HG03571 (cell line): Measurements from ENCODE around the gene ZNF609.
A peak's percentile ranks its signal among the peaks of the same experiment; 100 is the strongest.

ENCODE experiments used
- ATAC-seq: cut with Tn5 transposase; IDR thresholded peaks from one replicate; pipeline ENCODE4 v1.9.1; 2021; ENCODE audit not compliant: unreplicated experiment

ZNF609 gene

DNA sequence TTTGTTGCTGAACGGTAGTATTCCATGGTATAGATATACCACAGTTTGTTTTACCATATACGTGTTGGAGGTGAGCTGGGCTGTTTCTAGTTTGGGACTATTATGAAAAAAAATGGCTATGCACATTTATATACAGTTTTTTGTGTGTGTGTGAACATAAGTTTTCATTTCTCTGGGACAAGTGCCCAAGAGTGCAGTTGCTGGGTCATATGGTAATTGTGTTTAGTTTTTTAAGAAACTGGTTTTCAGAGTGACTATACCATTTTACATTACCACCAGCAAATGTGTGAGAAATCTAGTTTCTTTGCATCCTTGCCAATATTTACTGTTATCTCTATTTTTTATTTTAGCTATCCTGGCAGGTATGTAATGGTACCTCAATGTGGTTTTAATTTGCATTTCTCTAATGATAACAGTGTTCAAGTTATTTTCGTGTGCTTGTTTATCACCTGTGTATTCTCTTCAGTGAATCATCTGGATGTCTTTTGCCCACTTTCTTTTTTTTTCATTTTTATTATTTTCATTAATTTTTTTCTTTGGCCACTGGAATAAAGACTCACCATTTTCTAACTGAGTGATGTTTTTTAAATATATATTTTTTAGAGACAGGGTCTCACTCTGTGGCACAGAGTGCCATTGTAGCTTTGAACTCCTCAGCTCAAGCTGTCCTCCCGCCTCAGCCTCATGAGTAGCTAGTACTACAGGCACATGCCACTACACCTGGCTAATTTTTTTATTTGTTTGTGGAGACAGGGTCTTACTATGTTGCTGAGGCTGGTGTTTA lies 75.3 kb downstream of the ZNF609 start:
- no peak for ATAC-seq

DNA sequence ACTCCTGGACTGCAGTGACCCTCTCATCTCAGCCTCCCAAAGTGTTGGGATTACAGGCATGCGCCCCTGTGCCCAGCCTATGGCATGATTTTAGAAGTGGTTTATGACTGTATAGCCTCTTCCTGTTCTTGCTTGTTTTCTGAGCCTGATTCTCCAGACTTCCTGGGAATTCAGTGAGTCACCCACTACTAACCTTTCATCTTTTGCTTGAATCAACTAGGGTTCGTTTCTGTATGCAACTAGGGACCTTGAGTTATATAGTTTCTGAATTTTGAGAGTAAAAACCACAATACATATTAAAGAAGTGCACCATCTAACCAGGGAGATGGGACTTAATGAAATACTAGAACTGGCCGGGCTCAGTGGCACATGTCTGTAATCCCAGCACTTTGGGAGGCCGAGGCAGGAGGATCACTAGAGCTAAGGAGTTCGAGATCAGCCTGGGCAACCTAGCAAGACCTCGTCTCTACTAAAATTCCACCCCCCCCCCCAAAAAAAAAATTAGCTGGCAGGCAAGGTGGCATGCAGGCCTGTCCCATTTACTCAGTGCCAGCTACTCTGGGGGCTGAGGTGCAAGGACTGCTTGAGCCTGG lies 76.0 kb downstream of the ZNF609 start:
- no peak for ATAC-seq

DNA sequence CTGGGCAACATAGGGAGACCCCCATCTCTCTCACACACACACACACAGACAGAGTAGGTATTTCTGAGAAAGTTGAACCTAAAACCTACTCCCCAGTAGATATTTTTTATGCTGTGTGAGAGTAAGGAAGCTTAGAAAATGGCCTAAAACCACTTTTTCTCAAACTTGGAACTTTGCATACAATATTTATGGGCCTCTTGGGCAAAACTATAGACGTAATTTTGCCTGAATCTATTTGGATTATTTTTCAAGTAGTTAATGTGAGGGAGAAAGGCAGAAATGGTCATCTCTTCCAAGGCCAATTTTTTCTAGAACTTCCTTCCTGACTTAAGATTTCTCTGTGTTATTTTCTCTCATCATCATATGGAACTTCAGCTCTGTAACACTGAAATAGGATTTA lies 81.7 kb downstream of the ZNF609 start:
- ATAC-seq = no peak

DNA sequence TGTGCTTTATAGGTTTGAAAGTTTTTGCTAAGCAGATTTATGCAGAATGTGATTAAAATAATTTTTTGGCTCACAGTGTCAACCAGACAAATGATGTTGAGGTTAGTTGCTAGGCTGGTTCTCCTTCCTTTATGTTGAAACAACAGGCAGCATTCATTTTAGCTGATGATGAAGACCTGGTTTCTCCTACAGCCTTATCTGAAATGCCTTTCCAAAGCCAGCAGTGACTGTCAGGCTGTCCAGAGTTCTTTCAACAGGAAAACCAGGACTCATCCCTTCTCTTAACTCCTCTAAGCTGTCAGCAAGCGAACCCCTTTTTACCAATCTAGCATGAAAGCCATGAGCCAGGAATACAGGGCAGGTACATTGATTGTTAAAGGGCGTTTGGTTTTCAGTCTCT lies 84.1 kb downstream of the ZNF609 start:
- no peak for ATAC-seq

DNA sequence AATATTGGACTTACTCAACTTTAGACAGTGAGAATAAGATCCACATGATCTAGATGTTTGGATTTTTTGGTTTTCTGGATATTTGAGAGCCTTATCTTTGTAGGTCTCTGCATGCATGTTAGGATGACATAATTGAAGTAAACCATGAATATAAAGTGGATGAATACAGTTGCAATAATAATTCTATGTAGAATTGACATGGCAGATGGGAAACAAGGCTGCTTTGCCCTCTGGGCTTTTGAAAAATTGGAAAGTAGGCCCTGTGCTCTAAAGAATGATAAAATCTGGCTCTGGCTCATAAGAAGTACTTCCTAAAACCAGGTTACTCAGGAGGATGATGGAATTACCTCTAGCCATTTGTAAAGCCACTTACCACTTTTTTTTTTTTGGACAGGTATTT lies 86.9 kb downstream of the ZNF609 start:
- ATAC-seq = no peak

DNA sequence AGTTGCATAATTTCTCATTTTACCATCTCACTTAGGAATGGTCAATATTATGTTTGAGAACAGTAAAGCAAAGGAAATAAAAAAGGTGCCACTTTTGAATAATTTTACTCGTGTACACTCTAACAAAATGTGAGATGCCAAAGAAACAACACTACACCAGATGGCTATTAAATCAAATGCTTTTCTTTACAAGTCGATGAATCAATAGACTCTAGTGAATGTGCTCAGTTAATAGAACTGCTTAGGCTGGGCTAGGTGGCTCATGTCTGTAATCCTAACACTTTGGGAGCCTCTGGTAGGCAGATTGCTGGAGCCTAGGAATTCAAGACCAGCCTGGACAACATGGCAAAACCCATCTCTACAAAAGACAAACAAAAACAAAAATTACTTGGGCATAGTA lies 87.9 kb downstream of the ZNF609 start:
- ATAC-seq = no peak

DNA sequence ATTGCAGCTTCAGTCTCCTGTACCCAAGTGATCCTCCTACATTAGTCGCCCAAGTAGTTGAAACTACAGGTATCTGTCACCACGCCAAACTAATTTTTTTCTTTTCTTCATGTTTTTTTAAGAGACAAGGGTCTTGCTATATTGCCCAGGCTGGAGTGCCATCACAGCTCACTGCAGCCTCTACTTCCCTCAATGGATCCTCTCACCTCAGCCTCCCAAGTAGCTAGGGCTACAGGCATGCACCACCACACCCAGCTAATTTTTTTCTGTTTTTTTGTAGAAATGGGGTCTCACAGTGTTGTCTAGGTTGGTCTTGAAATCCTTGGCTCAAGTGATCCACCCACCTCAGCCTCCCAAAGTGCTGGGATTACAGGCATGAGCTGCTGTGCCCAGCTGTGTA lies 89.5 kb downstream of the ZNF609 start:
- no peak for ATAC-seq

DNA sequence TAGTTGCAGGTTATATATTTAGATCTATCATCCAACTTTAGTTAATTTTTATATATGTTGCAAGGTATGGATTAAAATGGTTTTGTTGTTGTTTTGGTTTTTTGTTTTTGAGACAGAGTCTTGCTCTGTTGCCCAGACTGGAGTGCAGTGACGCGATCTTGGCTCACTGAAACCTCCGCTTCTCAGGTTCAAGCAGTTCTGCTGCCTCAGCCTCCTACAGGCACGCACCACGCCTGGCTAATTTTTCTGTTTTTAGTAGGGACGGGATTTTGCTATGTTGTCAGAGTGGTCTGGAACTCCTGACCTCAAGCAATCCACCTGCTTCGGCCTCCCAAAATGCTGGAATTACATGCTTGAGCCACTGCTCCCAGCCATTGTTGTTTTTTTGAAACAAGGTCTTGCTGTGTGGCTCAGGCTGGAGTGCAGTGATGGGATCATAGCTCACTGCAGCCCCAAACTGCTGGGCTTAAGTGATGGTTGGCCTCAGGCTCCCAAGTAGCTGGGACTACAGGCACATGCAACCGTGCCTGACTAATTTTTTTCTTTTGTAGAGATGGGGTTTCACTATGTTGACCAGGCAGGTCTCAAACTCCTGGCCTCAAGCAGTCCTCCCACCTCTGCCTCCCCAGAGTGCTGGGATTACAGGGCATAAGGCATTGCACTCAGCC lies 92.0 kb downstream of the ZNF609 start:
- no peak for ATAC-seq

DNA sequence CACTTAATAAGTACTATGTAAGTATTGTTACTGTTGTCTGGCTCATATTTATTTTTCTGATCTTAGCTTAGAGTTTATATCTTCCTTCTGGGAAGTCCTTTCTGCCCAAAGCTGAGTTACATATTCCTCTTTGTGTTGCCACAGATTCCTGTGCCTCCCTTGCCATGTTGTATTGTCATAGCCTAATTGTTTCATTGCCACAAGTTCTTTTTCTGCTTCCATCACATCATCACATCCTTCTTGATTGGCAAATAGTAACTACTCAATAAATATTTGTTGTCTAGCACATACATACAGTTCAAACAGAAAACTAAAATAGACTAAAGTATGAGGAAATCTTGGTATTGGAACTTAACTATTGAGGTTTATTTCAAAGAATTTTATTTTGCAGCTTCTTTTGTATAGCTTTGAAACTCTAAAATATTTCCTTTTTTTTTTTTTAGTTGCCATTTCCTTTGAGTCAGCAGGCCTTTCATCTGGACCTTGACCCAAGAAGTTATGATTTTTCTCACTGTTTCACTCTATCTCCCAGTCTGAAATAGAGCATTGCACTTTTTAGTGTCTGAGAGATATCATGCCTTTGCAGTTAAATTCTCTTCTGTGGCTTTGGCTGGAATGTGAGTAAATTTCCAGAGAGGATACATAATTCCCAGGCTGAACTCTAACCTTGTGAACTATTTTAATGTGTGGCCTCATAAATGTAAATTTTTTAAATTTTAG lies 98.2 kb downstream of the ZNF609 start:
- no peak for ATAC-seq

DNA sequence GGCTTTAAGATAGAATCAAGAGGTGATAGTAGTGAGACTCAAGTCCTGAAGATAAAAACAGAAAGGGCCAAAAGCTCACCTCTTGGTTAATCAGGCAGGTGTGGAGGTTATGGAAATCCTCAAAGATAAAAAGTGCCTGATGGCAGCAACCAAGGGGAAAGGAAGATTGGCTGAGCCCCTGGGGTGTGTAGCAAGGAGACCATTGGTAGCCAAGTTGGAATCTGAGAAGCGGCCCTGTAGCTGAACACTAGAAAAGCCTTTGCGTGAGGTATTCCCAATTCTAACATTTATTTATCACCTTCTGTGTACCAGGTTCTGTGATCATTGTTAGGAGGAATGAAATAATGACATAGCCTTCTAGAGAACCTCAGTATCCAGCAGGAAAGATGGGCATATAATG lies 98.9 kb downstream of the ZNF609 start:
- no peak for ATAC-seq

DNA sequence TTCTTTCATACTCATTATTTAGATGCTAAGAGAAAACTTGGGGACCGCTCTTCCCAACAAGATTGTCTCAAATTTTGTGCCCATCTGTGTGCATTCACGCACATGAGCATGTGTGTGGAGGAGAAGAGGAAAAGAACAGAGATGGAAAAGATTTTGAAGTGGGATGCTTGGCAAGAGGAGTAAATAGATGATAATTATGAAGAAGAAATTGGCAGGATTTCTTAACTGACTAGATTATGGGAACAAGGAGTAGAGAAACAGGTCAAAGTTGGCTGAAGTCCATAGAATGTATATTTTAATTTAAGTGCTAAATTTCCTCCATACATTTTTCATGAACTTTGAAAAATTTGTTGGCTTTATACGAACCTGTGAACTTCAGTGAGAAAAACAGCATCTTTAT lies 100.1 kb downstream of the ZNF609 start:
- no peak for ATAC-seq

DNA sequence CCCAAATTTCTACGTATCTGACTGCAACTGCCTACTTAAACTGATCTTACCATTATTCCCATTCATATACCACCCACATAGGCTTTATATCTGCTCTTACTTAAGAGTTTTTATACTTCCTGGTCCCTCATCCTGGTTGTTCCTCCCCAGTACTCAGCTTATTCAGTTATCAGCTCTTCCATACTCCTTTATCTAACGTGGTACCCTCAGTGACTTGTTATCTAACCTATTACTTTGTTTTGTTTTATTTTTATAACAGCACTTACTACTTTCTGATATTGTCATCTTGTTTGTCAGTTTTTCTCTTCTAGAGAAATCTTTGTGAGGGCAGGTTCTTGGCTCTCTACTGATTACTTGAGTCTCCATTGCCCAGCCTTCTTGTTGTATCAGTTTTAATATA lies 100.6 kb downstream of the ZNF609 start:
- ATAC-seq = no peak

DNA sequence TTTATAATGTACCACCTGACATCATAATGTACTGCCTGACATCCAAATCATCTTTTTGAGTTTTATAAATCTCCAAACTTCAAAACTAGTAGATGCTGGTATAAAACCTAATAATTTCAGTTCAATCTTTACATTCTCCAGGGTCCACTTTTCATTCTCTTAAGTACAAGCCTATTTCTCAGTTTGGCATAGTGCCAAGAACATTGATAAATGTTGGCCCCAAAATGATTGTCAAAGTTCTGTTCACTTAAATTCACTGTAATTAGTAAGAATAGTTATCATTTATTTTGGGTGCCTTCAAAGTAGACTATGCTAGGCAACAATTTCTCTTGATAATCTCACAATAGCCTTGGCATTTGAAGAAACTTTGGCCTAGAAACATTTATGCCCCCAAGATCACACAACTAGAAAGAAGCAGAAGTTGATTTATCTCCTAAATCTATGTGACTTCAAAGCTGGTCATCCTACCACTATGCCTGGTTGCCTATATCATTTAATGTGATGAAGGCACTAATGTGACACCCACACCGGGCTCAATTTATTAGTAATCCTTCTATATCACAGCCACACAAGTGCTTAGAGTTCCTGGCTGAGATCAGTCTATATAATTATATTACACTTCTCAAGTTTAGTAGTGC lies 101.7 kb downstream of the ZNF609 start:
- no peak for ATAC-seq

DNA sequence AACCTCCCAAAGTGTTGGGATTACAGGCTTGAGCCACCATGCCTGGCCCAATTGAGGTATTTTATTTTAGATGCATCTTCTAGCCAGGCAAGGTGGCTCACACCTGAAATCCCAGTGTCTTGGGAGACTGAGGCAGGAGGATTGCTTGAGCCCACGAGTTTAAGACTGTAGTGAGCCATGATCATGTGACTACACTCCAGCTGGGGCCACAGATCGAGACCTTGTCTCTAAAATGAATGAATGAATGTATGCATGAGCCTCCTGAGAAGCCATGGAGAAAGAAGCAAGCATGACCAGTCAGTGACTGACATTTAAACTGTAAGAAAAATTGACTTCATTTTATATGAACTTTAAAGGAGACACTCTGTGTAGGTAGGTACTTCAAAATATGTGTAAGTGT lies 105.7 kb downstream of the ZNF609 start:
- no peak for ATAC-seq

DNA sequence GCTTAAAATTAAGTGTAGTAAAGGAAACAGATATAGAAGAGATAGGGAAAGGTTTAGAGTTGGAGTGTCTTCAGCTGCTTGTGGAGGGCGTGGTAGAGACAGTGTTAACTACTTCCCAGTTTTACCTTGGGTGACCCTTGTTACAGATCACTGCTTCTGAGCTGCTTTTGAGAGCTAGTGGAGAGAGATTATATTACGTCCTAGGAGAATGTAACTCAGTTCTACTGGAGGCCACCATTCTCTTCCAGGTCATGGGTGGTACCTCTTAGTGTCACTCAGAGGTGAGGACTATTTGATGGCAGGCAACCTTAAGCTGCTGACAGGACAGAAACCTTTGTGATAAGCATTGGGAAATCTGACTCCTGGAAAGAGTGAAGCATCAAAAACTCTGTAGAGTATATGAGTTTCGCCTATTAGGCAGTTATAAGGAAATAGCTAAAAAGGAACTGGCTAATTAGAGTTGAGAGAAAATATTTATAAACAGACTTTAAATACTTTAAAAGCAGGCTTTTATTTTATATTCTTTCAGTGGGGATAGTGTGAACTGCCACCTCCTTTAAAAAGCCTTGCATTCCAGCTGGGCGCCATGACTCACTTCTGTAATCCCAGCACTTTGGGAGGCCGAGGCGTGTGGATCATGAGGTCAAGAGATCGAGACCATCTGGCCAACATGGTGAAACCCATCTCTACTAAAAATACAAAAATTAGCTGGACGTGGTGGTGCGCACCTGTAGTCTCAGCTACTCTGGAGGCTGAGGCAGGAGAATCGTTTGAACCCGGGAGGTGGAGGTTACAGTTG lies 106.5 kb downstream of the ZNF609 start:
- no peak for ATAC-seq

DNA sequence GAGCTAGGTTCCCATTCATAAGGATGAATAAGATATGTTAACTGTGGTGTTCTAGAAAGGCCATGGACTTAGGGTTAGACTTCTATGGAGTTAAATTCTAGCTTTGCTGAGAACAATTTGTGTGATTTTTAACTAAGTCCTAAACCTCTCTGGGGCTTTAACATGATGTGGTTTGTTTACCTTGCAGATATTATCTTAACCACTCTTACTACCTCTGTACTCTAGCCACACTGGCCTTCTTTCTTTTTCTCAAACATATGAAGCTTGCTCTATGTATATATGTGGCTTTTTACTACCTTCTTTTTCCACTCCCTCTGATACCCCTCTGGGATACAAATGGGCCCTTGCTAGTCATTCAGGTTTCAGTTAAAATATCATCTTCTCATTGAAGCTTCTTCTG lies 108.4 kb downstream of the ZNF609 start:
- ATAC-seq = no peak

DNA sequence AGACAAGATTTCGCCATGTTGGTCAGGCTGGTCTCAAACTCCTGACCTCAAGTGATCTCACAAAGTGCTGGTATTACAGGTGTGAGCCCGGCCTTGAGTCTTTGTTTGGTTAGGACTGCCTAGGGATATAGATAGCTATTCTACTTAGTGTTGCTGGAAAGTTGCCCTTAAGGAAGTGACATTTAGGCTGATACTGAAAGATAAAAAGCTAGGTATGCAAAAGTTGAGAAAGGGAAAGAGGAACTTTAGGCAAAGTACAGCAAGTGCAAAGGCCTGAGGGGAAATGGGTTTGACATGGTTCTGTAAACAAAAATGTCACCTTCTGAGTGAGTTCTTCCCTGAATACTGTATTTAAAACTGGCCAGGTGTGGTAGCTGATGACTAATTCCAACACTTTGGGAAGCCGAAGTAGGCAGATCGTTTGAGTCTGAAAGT lies 111.5 kb downstream of the ZNF609 start:
- ATAC-seq = peak; percentile 56

DNA sequence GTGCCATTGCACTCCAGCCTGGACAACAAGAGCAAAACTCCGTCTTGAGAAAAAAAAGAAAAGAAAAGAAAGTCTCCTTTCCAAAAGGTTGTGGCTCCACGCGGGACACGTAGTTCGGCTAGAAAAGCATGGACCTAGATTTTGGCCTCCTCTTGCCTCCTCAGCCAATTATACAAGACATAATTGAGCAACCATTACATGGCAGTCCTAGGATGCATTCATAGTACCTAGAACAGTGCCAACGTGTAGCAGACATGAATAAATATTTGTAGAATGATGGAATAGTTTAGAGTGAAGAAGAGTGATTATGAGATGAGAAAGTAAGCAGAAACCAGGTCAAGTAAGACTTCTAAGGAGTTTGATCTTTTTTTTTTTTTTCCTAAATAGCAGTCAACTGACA lies 112.5 kb downstream of the ZNF609 start:
- no peak for ATAC-seq

DNA sequence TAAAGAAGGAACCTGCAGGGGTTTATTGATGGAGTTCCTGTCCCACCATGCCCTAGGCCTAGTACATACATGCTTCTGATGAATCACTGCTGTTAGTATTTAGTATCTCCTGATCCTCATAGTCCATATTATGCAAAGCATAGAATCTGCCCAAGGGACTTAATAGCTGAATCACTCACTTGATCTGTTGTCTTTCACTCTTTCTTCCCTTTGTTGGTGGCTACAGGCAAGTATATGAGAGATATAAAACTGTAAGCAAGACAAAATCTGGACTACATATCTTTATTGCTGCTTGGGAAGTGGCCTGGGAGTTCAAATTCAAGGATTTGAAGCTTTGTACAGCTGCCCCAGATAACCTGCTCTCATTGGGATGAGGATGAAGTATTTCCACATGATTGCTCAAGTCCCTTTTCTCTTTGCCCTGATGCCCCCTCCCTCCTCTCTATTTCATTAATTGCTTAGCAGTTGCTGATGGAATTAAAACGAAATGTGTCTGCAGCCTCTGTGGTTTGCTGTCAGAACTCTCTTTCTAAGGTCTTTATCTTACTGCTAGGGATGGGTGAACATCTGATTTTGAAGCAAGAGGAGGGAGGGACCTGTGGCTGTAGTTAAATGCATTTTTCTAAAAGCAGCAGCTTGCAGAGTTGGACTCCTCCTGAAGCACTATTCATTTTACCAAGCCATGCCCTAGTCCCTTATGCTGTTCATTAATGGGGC lies 114.1 kb downstream of the ZNF609 start:
- no peak for ATAC-seq
